GM19099 (cell line): ENCODE results near the gene DUSP14.

Source experiments
- POLR2A ChIP-seq: IDR thresholded peaks from 3 replicates; pipeline ENCODE4 v1.6.1; 2011; ENCODE audit warnings: low read depth; ENCODE audit not compliant: insufficient read length; ENCODE audit errors: extremely low read depth

The DUSP14 gene

DNA sequence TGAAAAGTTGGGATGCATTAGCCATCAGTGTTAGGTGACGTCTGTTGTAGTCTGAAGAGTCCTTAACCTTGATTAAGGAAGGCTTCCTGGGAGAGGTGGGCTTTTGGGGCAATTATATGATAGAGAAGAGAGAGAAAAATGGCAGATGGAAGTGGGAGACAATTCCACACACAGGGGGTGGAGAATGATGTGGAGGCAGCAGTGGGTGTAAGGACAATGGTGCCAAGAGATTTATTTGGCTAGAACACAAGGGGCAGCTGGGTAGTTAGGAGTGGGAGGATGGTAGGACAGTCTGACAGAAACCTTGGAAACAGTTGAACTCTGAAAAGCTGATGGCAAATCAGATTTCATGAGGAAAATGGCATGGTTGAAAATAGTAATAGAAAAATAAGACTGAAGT, 10.7 kb upstream of the DUSP14 start:
- TF ChIP-seq POLR2A, result no peak

DNA sequence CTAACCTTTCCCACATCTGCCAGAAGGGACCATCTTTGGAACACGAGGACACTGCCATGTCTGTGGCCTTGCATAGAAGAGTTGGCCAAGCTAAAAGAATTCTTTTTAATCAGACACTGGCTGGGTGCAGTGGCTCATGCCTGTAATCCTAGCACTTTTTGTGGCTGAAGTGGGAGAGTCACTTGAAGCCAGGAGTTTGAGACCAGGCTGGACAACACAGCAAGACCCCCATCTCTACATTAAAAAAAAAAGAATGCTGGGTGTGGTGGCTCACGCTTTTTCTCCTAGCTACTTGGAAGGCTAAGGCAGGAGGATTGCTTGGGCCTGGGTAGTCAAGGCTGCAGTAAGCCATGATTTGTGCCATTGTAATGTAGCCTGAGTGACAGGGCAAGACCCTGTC, 9.3 kb upstream of the DUSP14 start:
- TF ChIP-seq POLR2A, result no peak

DNA sequence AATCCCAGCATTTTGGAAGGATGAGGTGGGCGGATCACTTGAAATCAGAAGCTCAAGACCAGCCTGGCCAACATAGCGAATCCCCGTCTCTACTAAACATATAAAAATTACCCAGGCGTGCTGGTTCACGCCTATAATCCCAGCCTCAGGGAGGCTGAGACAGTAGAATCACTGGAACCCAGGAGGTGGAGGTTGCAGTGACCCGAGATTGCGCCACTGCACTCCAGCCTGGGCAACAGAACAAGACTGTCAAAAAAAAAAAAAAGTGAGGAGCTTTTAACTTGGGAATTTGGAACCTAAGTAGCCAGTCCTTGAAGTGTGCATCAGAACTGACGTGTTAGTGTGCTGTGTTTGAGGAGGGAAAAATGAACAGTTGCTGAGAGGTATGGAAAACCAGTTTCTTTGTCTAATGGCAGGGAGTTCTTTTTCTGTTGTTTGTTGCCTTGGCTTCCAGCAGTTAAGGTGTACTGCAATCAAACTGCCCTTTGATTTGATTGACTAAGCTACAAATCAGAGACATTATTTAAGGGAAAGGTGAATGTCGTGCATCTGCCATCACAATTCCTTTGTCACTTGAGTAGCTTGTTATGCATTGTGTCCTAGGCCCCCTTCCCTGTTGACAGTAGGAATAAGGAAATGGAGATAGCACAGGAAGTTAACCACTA, 8.6 kb upstream of the DUSP14 start:
- TF ChIP-seq POLR2A, result no peak

DNA sequence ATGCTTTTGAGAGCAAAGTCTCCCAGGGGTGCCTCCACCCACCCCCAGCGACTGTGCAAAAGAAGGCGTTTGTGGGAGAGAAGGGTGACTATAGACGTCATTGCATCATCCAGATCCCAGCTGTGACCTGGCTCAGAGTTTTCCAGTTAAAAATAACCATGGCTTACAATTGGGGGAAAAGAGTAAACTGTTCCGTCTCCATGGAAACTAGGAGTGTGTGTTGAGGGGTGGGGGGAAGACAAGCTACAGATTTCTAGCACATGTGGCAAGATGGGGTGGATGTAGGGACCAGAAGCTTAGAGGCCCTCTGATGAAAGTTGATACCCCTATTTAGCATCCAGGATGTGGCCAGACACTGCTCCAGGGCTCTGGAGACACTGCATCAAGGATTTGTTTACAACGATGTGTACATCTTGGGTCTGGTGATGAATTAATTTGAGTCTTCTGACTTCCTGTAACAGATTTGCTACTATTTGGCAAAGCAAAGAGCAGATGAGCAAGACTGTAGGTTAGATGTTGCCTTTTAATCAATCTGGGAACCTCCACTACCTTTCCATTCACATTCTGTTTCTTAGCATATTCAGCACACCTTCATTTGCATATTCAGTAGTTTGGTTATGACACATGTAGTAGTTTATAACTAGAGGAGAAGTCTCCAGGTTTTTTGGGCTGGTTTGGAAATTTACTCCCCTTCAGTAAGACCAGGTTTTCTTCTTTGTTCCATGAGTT, 6.2 kb upstream of the DUSP14 start:
- no peak for TF ChIP-seq POLR2A

DNA sequence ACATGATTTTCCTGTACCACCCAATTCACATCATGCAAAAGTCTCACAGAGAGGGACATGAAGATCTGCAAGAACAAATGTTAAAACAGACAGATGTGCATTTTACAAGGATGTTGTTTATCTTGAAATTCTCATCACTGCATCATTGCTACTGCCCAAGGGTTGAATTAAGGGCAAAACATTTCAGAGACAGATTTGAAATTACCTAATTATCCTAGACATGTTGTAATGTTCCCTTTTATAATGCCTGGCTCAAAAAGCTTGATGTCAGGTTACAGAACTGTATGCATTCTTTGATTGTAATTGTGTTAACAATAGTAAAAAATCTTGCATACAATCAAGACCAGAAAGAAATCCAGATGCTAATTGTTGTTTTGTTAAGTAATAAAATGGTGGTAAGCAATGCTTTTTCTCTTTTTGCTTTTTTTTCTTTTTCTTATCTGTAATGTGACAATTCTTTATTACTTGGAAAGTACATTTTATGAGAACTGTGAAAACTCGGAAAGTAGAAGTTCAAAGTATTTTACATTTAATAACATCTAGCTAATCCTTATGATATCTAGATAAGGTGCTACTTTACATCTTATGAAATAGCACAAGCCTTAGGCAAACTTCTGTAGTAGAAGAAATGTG, 3.6 kb upstream of the DUSP14 start:
- no peak for TF ChIP-seq POLR2A

DNA sequence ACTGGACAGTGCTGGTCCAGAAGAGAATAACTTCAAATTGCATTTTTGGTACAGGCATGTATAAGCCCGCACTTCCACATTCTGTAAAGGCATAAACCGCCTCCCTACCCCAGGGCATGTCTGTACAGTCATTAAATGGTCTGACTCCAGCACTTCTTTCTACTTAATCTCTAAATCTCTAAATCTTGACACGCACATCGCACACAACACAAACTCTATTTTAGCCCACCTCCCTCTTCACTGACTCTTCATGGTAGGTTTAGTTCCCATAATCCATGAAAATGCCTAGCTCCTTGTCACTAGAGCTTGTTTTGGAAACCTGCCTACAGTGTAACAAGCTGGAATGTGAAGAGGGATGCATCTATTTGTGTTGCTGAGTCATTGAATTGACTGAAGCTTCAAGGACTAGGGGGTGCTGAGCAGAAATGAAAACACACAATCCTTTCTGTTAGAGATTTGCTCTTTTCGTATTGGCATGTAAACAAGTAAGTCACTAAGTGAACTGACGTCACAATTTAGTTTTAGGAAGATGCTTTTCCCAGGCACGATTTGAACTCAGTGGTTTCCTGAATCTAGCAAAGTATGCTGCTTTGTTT, 1.6 kb upstream of the DUSP14 start:
- TF ChIP-seq POLR2A, result no peak

DNA sequence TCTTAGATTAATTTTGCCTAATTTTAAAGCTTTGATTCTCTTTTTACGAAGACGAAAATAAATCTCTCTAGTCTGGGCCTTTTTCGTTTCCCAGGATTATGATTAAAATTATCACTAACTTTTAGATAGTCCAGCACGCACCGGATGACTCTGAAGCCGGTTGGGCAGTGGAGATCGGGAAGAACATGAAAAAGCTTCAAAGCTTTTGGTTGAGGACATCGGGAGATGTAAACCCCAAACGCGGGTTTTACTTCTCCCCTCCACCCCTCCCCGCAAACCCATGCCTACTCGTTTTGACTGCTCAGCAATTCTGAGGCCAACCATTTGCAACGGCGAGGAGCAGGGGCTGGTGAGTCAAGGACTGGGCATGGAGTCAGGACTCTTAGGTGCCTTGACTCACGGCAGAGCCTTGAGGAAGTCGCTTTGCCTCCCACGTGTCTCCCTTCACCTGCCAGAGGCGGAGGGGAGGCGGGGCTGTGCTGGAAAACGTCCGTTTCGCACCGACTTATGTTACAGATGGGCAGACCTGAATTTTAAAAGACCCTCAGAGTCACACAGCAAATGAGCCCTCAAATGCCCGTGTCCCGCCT, 989 bp upstream of the DUSP14 start:
- no peak for TF ChIP-seq POLR2A

DNA sequence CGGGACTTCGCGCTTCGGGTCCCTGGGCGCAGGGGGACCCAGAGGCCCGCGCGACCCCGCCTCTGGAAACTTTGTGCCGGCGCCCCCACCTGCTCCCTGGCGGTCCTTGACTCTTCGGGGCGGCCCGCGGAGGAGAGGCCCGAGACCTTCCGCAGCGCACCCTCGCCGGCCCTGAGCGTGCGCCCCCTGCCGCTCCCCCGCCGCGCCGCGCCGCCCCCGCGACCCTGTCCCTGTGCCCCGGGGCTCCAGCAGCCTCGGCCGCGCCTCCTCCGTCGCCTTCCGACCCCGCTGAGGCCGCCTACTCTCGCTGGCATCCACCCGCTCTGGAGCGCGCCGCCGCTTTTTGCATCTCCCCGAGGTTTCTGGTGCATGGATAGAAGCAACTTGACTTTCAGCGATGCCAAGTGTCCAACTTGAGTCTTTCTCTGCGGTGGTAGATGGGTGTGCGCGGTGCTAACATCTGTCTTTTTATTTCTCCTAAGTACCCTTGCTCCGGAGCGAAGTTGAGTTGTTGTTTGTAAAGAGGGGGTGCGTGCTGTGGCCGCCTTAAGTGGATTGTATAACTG, 414 bp downstream of the DUSP14 start:
- no peak for TF ChIP-seq POLR2A

DNA sequence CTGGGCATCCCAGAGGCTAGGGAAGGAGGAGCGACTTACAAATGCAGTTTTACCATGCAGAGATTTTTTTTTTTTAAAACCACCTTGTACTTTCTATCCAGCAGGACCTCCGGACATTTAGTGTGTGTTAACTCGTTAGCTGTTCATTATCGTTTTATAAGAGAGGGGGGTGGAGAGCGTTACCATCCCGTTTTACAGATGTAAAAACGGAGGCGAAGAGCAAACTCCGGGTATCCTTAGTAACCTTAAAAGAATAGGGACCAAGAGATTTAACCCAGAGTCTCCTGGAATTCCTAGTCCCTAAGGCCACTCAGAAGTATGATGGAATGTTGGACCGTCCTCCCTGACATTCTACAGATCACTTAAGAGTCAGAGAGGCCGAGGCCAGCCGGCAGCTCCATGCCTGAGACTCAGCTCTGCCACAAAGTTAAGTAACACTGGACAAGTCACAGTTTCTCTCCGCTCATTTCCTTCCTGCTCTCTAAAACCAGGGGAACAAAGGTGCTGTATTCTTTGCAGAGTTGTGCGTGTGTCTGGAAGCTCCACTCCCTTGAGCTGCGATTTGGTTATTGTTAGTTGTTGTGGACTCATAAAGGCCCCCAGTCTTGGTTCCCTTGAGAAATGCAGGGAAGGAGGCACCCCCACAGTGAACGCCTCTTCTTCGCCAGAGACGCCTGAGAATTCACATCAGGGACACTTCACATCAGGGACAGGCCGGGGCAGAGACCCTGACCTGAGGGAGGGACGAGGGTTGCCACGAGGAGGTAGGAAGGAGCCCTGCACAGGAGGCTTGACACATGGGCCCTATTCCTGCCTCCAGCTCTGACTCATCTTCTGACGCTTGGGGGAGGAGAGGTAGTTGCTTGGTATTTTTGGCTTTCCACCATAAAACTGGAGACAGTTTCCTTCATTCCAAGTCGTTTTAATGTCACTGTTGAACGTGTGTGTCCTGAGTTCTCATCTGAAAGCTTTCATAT, 1.2 kb downstream of the DUSP14 start:
- no peak for TF ChIP-seq POLR2A

DNA sequence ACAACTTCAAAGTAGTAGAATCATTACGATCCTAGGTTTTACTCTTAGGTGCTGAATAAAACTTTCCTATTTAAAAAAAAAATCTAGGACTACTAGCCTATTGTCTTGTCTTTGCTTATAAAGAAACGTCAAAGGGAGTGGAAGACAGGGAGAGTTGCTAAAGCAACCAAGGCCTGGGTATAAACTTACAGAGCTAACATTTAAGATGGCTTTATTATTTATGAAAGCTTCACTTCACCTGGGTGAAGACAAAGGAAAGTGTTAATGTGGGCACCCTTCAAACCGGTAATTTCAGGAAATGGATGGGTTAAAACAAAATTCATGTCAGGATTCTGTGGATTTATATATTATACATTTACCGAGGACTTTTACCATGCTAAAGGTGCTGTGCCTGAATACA, 2.5 kb downstream of the DUSP14 start:
- no peak for TF ChIP-seq POLR2A

DNA sequence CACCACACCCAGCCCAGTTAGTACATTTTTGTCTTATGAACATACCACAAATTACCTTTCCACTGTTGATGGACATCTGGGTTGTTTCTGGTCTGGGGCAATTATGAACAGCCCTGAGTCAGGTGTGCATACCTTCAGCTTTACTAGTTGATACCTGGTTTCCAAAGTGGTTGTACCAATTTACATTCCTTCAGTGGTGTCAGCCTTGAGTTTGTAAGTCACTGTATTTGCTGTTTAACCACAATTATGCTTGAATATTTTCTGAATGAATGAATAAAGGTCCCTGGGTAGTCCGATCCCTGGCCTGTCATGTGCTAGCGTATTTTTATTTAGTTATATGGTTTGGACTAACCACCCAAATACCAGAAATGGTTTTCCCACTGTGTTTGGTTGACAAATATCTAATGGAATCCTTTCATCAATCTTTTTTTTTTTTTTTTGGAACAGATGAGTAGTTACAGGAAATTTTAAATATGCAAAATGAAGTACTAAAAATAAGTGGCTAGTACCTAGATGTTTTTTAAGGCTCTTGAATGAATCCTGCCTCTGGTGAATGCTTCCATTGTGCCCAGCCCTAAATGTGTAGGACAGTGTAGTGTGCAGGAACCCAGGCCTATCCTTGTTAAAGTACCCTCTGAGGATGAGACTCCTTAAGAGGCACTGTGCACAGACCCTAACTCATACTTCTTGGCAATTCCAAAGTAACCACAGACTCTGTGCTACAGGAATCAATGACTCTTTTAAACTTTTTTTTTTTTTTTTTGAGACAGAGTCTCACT, 3.7 kb downstream of the DUSP14 start:
- no peak for TF ChIP-seq POLR2A

DNA sequence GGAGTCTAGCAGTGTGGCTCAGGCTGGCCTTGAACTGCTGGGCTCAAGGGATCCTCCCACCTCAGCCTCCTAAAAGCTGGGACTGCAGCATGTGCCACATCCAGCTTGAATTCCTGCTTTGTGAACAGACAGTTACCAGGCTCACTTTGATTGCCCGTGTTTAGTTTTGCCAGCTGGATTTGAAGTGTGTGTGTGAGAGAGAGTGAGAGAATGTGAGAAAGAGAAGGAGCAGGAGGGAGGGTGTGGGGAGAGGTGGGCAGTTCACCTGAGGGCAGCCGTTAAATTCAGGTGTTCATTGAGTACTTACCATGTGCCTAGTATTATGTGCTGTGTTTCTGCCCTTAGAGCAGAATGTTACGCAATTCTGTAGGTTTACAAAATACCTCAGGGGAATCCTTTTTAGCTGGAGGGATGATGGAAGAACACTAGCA, 4.7 kb downstream of the DUSP14 start:
- TF ChIP-seq POLR2A, result no peak

DNA sequence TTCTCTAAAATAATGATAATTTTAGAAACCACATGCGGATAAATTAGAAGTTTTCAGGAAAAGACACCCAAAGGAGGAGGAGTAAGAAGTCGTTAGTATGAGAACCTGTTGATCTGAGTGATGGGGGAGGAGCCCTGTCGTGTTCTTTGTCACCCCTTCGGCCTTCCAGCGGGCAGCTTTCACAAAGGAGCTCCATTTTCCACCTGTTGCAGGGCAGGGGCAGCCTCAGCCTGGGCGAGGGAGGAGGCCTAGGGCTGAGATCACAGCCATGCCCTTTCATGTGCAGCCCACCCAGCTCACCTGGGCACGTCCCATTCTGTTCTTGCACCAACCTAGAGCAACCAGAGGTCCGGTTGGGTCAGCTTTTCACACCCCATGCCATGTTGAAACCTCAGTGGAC, 5.3 kb downstream of the DUSP14 start:
- TF ChIP-seq POLR2A, result no peak
